NT2/D1 (cell line): ENCODE measurements around the gene SEMA7A.

ENCODE experiments used
- YY1 ChIP-seq: IDR thresholded peaks from 2 replicates; pipeline ENCODE4 v1.6.1; 2011; ENCODE audit not compliant: insufficient read length, insufficient read depth
- ZNF274 ChIP-seq: IDR thresholded peaks from 2 replicates; pipeline ENCODE4 v1.6.1; 2011; ENCODE audit warnings: mild to moderate bottlenecking, low read depth, low read length

DNA sequence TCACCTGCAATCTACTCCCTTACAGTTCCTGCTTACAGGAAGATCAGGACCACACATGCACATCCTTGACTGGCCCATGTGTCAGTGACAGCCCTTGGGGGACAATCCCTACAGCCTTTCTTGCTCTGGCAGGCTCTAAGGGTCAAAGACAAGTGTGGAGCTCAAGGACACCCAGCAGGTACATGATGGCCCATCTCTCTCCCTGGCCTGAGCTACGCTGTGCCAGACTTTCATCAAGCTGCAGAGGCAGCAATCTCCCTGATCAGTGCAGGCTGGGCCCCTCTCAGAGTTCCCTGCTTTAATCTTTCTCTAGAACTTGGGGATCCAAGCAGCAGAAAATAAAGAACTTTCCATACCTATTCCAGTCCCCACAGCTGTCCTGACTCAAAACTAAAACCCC lies 2.6 kb downstream of the SEMA7A start:
- no peak for TF ChIP-seq ZNF274
- no peak for TF ChIP-seq YY1
